Keratinocyte (primary cell): ENCODE measurements around the gene RAET1G. TPM values are rescaled to one million over a fixed set of nuclear protein-coding genes. Genes with fewer than 3 reads are reported as not detected.

Experiments
- DNase-seq: peaks from one replicate; pipeline ENCODE4 v3.0.0-alpha.2; 2011; ENCODE audit warnings: low read depth, missing footprints, low spot score
- FAIRE-seq: peaks from 2 replicates; lab custom pipeline; 2011; peaks lifted over from hg19 to GRCh38; lab: Jason Lieb, UNC
- H2AFZ ChIP-seq: 2 replicates; pipeline ENCODE4 v1.6.0; 2012; ENCODE audit warnings: low read length, control low read depth, inconsistent platforms; ENCODE audit not compliant: control insufficient read depth
- H3K27ac ChIP-seq: 2 replicates; pipeline ENCODE4 v1.5.1; 2011; ENCODE audit warnings: low read length; ENCODE audit not compliant: control insufficient read depth, insufficient read depth
- H3K27me3 ChIP-seq: 3 replicates; pipeline ENCODE4 v1.6.0; 2011; ENCODE audit warnings: low read length; ENCODE audit not compliant: control insufficient read depth, insufficient read depth; ENCODE audit errors: extremely low read depth
- H3K36me3 ChIP-seq, 2 experiments: 2 replicates in 1 of 2; 3 replicates in 1 of 2; pipeline ENCODE4 v1.5.1; 2011; ENCODE audit warnings: low read length in 2 of 2, mild to moderate bottlenecking in 1 of 2; ENCODE audit not compliant: control insufficient read depth in 2 of 2, insufficient read depth in 2 of 2; ENCODE audit errors: extremely low read depth in 1 of 2
- H3K4me1 ChIP-seq: 3 replicates; pipeline ENCODE4 v1.5.1; 2011; ENCODE audit warnings: low read length; ENCODE audit not compliant: control insufficient read depth, insufficient read depth; ENCODE audit errors: extremely low read depth
- H3K4me2 ChIP-seq: 3 replicates; pipeline ENCODE4 v1.6.0; 2011; ENCODE audit warnings: low read depth, low read length; ENCODE audit not compliant: control insufficient read depth, insufficient read depth; ENCODE audit errors: extremely low read depth
- H3K4me3 ChIP-seq, 3 experiments: fragments of 200-600 bp in 1 of 3; sonication (generic) in 1 of 3; 2 replicates in 2 of 3; 3 replicates in 1 of 3; pipeline ENCODE4 v1.5.1; 2011 to 2016; ENCODE audit warnings: low read length in 3 of 3, mild to moderate bottlenecking in 3 of 3, control low read depth in 2 of 3, inconsistent platforms in 1 of 3, low read depth in 1 of 3, mixed read lengths in 1 of 3, mixed run types in 1 of 3, moderate library complexity in 1 of 3; ENCODE audit not compliant: control insufficient read depth in 2 of 3, insufficient read depth in 2 of 3; ENCODE audit errors: extremely low read depth in 1 of 3
- H3K79me2 ChIP-seq: 2 replicates; pipeline ENCODE4 v1.6.0; 2012; ENCODE audit warnings: low read length; ENCODE audit not compliant: control insufficient read depth, insufficient read depth
- H3K9ac ChIP-seq: 3 replicates; pipeline ENCODE4 v1.6.0; 2011; ENCODE audit warnings: low read length; ENCODE audit not compliant: control insufficient read depth, insufficient read depth; ENCODE audit errors: extremely low read depth
- H3K9me1 ChIP-seq: 3 replicates; pipeline ENCODE4 v1.6.0; 2011; ENCODE audit warnings: low read length; ENCODE audit not compliant: control insufficient read depth, insufficient read depth; ENCODE audit errors: extremely low read depth
- H3K9me3 ChIP-seq: 2 replicates; pipeline ENCODE4 v1.5.1; 2012; ENCODE audit warnings: low read depth, low read length; ENCODE audit not compliant: control insufficient read depth
- H4K20me1 ChIP-seq: 3 replicates; pipeline ENCODE4 v1.6.0; 2011; ENCODE audit warnings: low read length; ENCODE audit not compliant: control insufficient read depth, insufficient read depth; ENCODE audit errors: extremely low read depth
- CTCF ChIP-seq, 3 experiments: IDR thresholded peaks in 1 of 3; conservative IDR thresholded peaks in 1 of 3; optimal IDR thresholded peaks in 1 of 3; 2 replicates in 2 of 3; 3 replicates in 1 of 3; pipeline versions ENCODE3 to v1.5.1; 2011; ENCODE audit warnings: low read length in 3 of 3, mild to moderate bottlenecking in 3 of 3, moderate library complexity in 2 of 3, control low read depth in 1 of 3, inconsistent platforms in 1 of 3; ENCODE audit not compliant: insufficient read depth in 2 of 3; ENCODE audit errors: extremely low read depth in 1 of 3
- EZH2 ChIP-seq: IDR thresholded peaks from one replicate; pipeline ENCODE4 v1.6.1; 2012; ENCODE audit warnings: inconsistent platforms, mild to moderate bottlenecking, low read length, moderate library complexity
- dilution Hi-C: fragments of 300-500 bp; cut with MboI; formaldehyde crosslinking; loops from one replicate; pipeline ENCODE4 v1.7.0; 2020; ENCODE audit warnings: low sequenced_read_pairs; ENCODE audit not compliant: extremely low pct_ligation_motif_present
- polyA plus RNA-seq, 5 experiments: library from polyadenylated mRNA; depleted of rRNA in 3 of 5; stranded (reverse) in 3 of 5; stranded (forward) in 1 of 5; unstranded in 1 of 5; fragments of >200 nt; gene quantifications; 1 replicate in 1 of 5; 2 replicates in 3 of 5; 3 replicates in 1 of 5; pipeline versions ENCODE4 v1.2.1 to v1.2.3, GENCODE V29; 2011 to 2012; ENCODE audit warnings: missing spikeins in 2 of 5, low read depth in 1 of 5, low replicate concordance in 1 of 5

Gene RAET1G
- polyA plus RNA-seq, 1 donor (not counting 4 experiments of a cell fraction or from before 2014, with no cell fraction given): 16.4 TPM

GRCh38 chr6:149935246-149935645 is 12.3 kb upstream of the RAET1G start:
- dilution Hi-C loops: no loop called here
- DNase-seq: no peak
- H3K4me3 ChIP-seq: no peak overlapping the region
- no peak overlapping the region for H2AFZ ChIP-seq
- H3K9me3 ChIP-seq: no peaks in the 10 kb centered on the region
- peaks cover 10% of the 10 kb centered on the region for H3K4me1 ChIP-seq
- peaks cover 16% of the 10 kb centered on the region for H3K27me3 ChIP-seq
- no peaks in the 10 kb centered on the region for H3K79me2 ChIP-seq
- H3K9me1 ChIP-seq: no peaks in the 10 kb centered on the region
- TF ChIP-seq EZH2: no peak
- no peak for TF ChIP-seq CTCF (optimal IDR thresholded peaks at IDR 0.05 in 1 of 3, IDR thresholded peaks at IDR 0.05 in 1 of 3, conservative IDR thresholded peaks at IDR 0.05 in 1 of 3; ENCODE audit: extremely low read depth in 1 of 3, insufficient read depth in 2 of 3, low read length in 3 of 3)
- H3K4me2 ChIP-seq: no peak overlapping the region
- H4K20me1 ChIP-seq: no peaks in the 10 kb centered on the region
- FAIRE-seq: no peak
- no peaks in the 10 kb centered on the region for H3K36me3 ChIP-seq
- H3K27ac ChIP-seq: no peak overlapping the region
- H3K9ac ChIP-seq: no peak overlapping the region

- no peaks in the 10 kb centered on the region for H4K20me1 ChIP-seq
- no peak overlapping the region for H2AFZ ChIP-seq
- H3K79me2 ChIP-seq: no peaks in the 10 kb centered on the region
- peak; percentile 70 for FAIRE-seq
- H3K27ac ChIP-seq: no peak overlapping the region
- H3K4me3 ChIP-seq: no peak overlapping the region
- DNase-seq: peak; percentile 49
- H3K4me2 ChIP-seq: no peak overlapping the region
- H3K9me3 ChIP-seq: no peaks in the 10 kb centered on the region
- H3K9ac ChIP-seq: no peak overlapping the region
- TF ChIP-seq CTCF (optimal IDR thresholded peaks at IDR 0.05 in 1 of 3, IDR thresholded peaks at IDR 0.05 in 1 of 3, conservative IDR thresholded peaks at IDR 0.05 in 1 of 3; ENCODE audit: extremely low read depth in 1 of 3, insufficient read depth in 2 of 3, low read length in 3 of 3): peak; percentile 36 to 78 (median 48)
- TF ChIP-seq EZH2: no peak
- no peaks in the 10 kb centered on the region for H3K9me1 ChIP-seq
- H3K27me3 ChIP-seq: peaks cover 19% of the 10 kb centered on the region
- H3K36me3 ChIP-seq: no peaks in the 10 kb centered on the region
- dilution Hi-C loops: no loop called here
- H3K4me1 ChIP-seq: peaks cover 10% of the 10 kb centered on the region
Measured at GRCh38 chr6:149934249-149935156, 11.6 kb upstream of the RAET1G start.
